GM12878 (cell line): ENCODE measurements around the gene FADS1. TPM values are rescaled to one million over a fixed set of nuclear protein-coding genes. Genes with fewer than 3 reads are reported as not detected.

Experiments
- ATAC-seq: fragments of 200-7000 bp; cut with Tn5 transposase; 3 replicates; pipeline ENCODE4 v1.9.1; 2020; ENCODE audit warnings: mild to moderate bottlenecking, moderate library complexity
- BruUV-seq: library from RNA; stranded (reverse); fragments of 400-500 nt; replicated peaks from 2 replicates; lab custom pipeline; 2021; lab: Mats Ljungman, UMichigan
- CTCF ChIA-PET: fragments of 300-600 bp; sonication (Branson Sonifier 250); formaldehyde crosslinking; extraction: SDS; loops from one replicate; lab custom pipeline; 2021; ENCODE audit warnings: inconsistent platforms; lab: Yijun Ruan, JAX
- POLR2A ChIA-PET: fragments of 350-600 bp; formaldehyde crosslinking; extraction: SDS; loops from one replicate; lab custom pipeline; 2021; ENCODE audit warnings: inconsistent platforms; lab: Charles Lee
- RAD21 ChIA-PET: fragments of 300-600 bp; sonication (Branson Sonifier 250); formaldehyde crosslinking; loops from one replicate; lab custom pipeline; 2023; ENCODE audit warnings: antibody characterized with exemption; ENCODE audit not compliant: unreplicated experiment; lab: Charles Lee
- SMC1A ChIA-PET: fragments of 300-600 bp; sonication (Branson Sonifier 250); formaldehyde crosslinking; loops from one replicate; lab custom pipeline; 2023; ENCODE audit not compliant: unreplicated experiment, uncharacterized antibody; lab: Charles Lee
- DNase-seq: peaks from one replicate; pipeline ENCODE4 v3.0.0-alpha.2; 2011; ENCODE audit warnings: low read depth, low spot score
- FAIRE-seq: peaks from 3 replicates; lab custom pipeline; 2011; peaks lifted over from hg19 to GRCh38; lab: Jason Lieb, UNC
- H2AFZ ChIP-seq: 2 replicates; pipeline ENCODE4 v1.6.0; 2011; ENCODE audit warnings: low read depth, low read length, control low read depth; ENCODE audit not compliant: control insufficient read depth
- H3K27ac ChIP-seq: 2 replicates; pipeline ENCODE4 v1.5.1; 2011; ENCODE audit warnings: control low read depth; ENCODE audit not compliant: control insufficient read depth, insufficient read depth
- H3K27me3 ChIP-seq, 2 experiments: replicated peaks in 1 of 2; 2 replicates each; pipeline versions ENCODE4 v1.6.0 to v1.6.1; 2011; ENCODE audit warnings: low read length in 1 of 2; ENCODE audit not compliant: control insufficient read depth in 2 of 2, insufficient read depth in 2 of 2
- H3K36me3 ChIP-seq, 2 experiments: 2 replicates each; pipeline ENCODE4 v1.5.1; 2011; ENCODE audit warnings: low read length in 1 of 2; ENCODE audit not compliant: control insufficient read depth in 2 of 2, insufficient read depth in 2 of 2
- H3K4me1 ChIP-seq: 2 replicates; pipeline ENCODE4 v1.6.1; 2011; ENCODE audit warnings: mild to moderate bottlenecking, low read length, moderate library complexity, mixed read lengths; ENCODE audit not compliant: control insufficient read depth, insufficient read depth
- H3K4me2 ChIP-seq: 2 replicates; pipeline ENCODE4 v1.6.0; 2011; ENCODE audit warnings: control low read depth; ENCODE audit not compliant: control insufficient read depth, insufficient read depth
- H3K4me3 ChIP-seq: fragments of 200-600 bp; sonication (generic); 2 replicates; pipeline ENCODE4 v1.5.1; 2016
- H3K79me2 ChIP-seq: 2 replicates; pipeline ENCODE4 v1.6.0; 2011; ENCODE audit warnings: low read length; ENCODE audit not compliant: control insufficient read depth, insufficient read depth
- H3K9ac ChIP-seq: 2 replicates; pipeline ENCODE4 v1.8.0; 2011; ENCODE audit warnings: low read length, control low read depth, mixed read lengths; ENCODE audit not compliant: control insufficient read depth, insufficient read depth
- H3K9me3 ChIP-seq: replicated peaks from 3 replicates; pipeline ENCODE4 v1.5.1; 2011; ENCODE audit warnings: mild to moderate bottlenecking, low read length; ENCODE audit not compliant: control insufficient read depth, insufficient read depth
- H4K20me1 ChIP-seq: 2 replicates; pipeline ENCODE4 v1.6.0; 2011; ENCODE audit not compliant: control insufficient read depth, insufficient read depth
- CHD1 ChIP-seq: IDR thresholded peaks from 2 replicates; pipeline ENCODE4 v1.6.1; 2012; ENCODE audit warnings: low read depth, low read length, improper control_type of control experiment
- ESRRA ChIP-seq: IDR thresholded peaks from 2 replicates; pipeline ENCODE4 v1.6.1; 2012; ENCODE audit warnings: mild to moderate bottlenecking, low read length, improper control_type of control experiment
- MXI1 ChIP-seq: fragments of 150-350 bp; IDR thresholded peaks from 2 replicates; pipeline ENCODE4 v1.6.1; 2011; ENCODE audit warnings: low read depth, mild to moderate bottlenecking, inconsistent platforms, low read length, improper control_type of control experiment
- POLR2A ChIP-seq: IDR thresholded peaks from 2 replicates; pipeline ENCODE4 v1.6.1; 2011; ENCODE audit warnings: low read depth, mild to moderate bottlenecking, low read length
- SRF ChIP-seq, 2 experiments: IDR thresholded peaks; 2 replicates each; pipeline ENCODE4 v1.6.1; 2011; ENCODE audit warnings: low read depth in 2 of 2, low read length in 2 of 2, mild to moderate bottlenecking in 1 of 2, moderate library complexity in 1 of 2
- WGBS: methylation state at CpG from one replicate; pipeline ENCODE4 v1.1.6; 2016; ENCODE audit warnings: low lambda C conversion rate; ENCODE audit not compliant: insufficient replicate concordance, insufficient coverage; ENCODE audit errors: missing lambda C conversion rate; 5-methylcytosine and 5-hydroxymethylcytosine counted together
- in situ Hi-C: fragments of 300-500 bp; cut with MboI; formaldehyde crosslinking; loops from 9 replicates; pipeline ENCODE4 v1.14.3; 2018; ENCODE audit warnings: mixed read lengths
- intact Hi-C: fragments of 100-400 bp; cut with micrococcal nuclease; formaldehyde crosslinking; loops from one replicate; pipeline ENCODE4 v1.14.2; 2022; ENCODE audit not compliant: unreplicated experiment
- polyA plus RNA-seq, 11 experiments: library from polyadenylated mRNA; depleted of rRNA in 4 of 11; unstranded in 6 of 11; stranded (reverse) in 5 of 11; fragments of >200 nt; fragmentation: Nextera tagmentation in 4 of 11; fragmentation: Illumina TruSeq in 1 of 11; extraction: Ambion mirVana in 4 of 11; extraction: Trizol in 1 of 11; gene quantifications; 1 replicate in 1 of 11; 2 replicates in 10 of 11; pipeline versions ENCODE4 v1.2.1 to v1.2.3, GENCODE V29; 2011 to 2016; ENCODE audit warnings: inconsistent platforms in 2 of 11, missing spikeins in 2 of 11, low read depth in 1 of 11
- total RNA-seq, 4 experiments: library from RNA; depleted of rRNA in 3 of 4; stranded (reverse); fragments of >200 nt in 3 of 4; fragmentation: Illumina TruSeq in 1 of 4; extraction: Trizol in 1 of 4; gene quantifications; 2 replicates each; pipeline versions ENCODE4 v1.2.1 to v1.2.3, GENCODE V29; 2013 to 2021

FADS1 gene
- total and polyA plus RNA-seq, 10 of the 15 experiments (the other 5 are each of a cell fraction or from before 2014, with no cell fraction given) = 8.8 to 73.9 (median 39.0) TPM

GRCh38 chr11:61847914-61848581 lies 31.2 kb upstream of the FADS1 start:
- intact Hi-C loops (no loop called here), in situ Hi-C loops (no loop called here)
- Histone ChIP-seq H3K4me3 (no peak overlapping the region), H3K36me3 (peaks cover 14 to 41% of the 10 kb centered on the region in 2 experiments), H3K79me2 (no peaks in the 10 kb centered on the region), H3K27ac (no peak overlapping the region), H4K20me1 (no peaks in the 10 kb centered on the region), H3K9me3 (no peaks in the 10 kb centered on the region), H3K4me2 (no peak overlapping the region), H3K9ac (no peak overlapping the region), H3K4me1 (peaks cover 5% of the 10 kb centered on the region; the same call in 1 of the 2 replicates), H3K27me3 (no peaks in the 10 kb centered on the region), H2AFZ (no peak overlapping the region)
- WGBS = 87% methylated on average over 18 of the region's 18 CpGs
- BruUV-seq = TSS peak; percentile 29
- ChIA-PET POLR2A (interaction anchor here (1.2 kb wide), 1 partner anchor 33 kb away, joined by 3 read pairs; no protein-coding TSS in a partner anchor), CTCF (interaction anchor here (0.6 to 1.0 kb wide), 3 partner anchors 51 to 497 kb away, joined by 3 read pairs; no protein-coding TSS in a partner anchor), SMC1A (interaction anchor here (1.2 to 1.6 kb wide), 2 partner anchors 13 to 51 kb away, joined by 3 to 8 read pairs; no protein-coding TSS in a partner anchor), RAD21 (no interaction called here)
- DNase-seq (no peak), FAIRE-seq (no peak), ATAC-seq (no peak)
- TF ChIP-seq MXI1 (no peak), POLR2A (0 out of 2 replicates have a peak, but pooled peaks have one; percentile 19), SRF (IDR thresholded peaks at IDR 0.05; ENCODE audit: low read depth in 2 of 2, low read length in 2 of 2) (no peak)

GRCh38 chr11:61846362-61847020 lies 29.7 kb upstream of the FADS1 start:
- RAD21 ChIA-PET = no interaction called here
- Histone ChIP-seq H3K9me3 (no peaks in the 10 kb centered on the region), H4K20me1 (no peaks in the 10 kb centered on the region), H3K27me3 (no peaks in the 10 kb centered on the region), H3K9ac (no peak overlapping the region), H2AFZ (no peak overlapping the region), H3K36me3 (peaks cover 22 to 50% of the 10 kb centered on the region in 2 experiments), H3K4me1 (peaks cover 5% of the 10 kb centered on the region; the same call in 1 of the 2 replicates), H3K27ac (no peak overlapping the region), H3K79me2 (no peaks in the 10 kb centered on the region), H3K4me2 (no peak overlapping the region), H3K4me3 (no peak overlapping the region)
- ATAC-seq (no peak), DNase-seq (no peak), FAIRE-seq (no peak)
- intact Hi-C loops (no loop called here), in situ Hi-C loops (no loop called here)
- BruUV-seq = no TSS peak
- TF ChIP-seq ESRRA = no peak
- TF ChIP-seq CHD1 = no peak
- SMC1A ChIA-PET = interaction anchor here (0.6 kb wide), 1 partner anchor 122 kb away, joined by 3 read pairs; no protein-coding TSS in a partner anchor
- CTCF ChIA-PET = interaction anchor here (0.6 kb wide), 1 partner anchor 45 kb away, joined by 4 read pairs; no protein-coding TSS in a partner anchor
- POLR2A ChIA-PET = interaction anchor here (0.6 kb wide), 1 partner anchor 11 kb away, joined by 4 read pairs; no protein-coding TSS in a partner anchor
- 92% methylated on average over 10 of the region's 10 CpGs for WGBS
